Inflammatory macrophage (primary cell): ENCODE measurements around the gene TBP.
"Not testable (repeated sequence)": the region's sequence is repeated elsewhere in the genome, so short reads cannot be mapped to it uniquely, and the experiment has no call there.

Source experiments
- DNase-seq, 2 donors: peaks; one replicate each; pipeline ENCODE4 v3.0.0-alpha.2; 2020 to 2022

Gene TBP

GRCh38 chr6:170536671-170537070, 17.5 kb upstream of the TBP start:
- no peak for DNase-seq

GRCh38 chr6:170537329-170537728, 16.8 kb upstream of the TBP start:
- no peak for DNase-seq

GRCh38 chr6:170542031-170542719, 12.0 kb upstream of the TBP start:
- no peak for DNase-seq

GRCh38 chr6:170545405-170545804, 8.8 kb upstream of the TBP start:
- no peak for DNase-seq

GRCh38 chr6:170552765-170553533, 1.2 kb upstream of the TBP start, which contains the start of gene PSMB1:
Gene PSMB1, minus strand, starts transcription at chr6:170553307. Its CDS starts 65 bp downstream, at chr6:170553242.
- peak; percentile 91 to 96 for DNase-seq

GRCh38 chr6:170553534-170554012, 596 bp upstream of the TBP start:
- DNase-seq = peak in 1 of 2 donors; percentile 44

- no peak for DNase-seq
Measured at GRCh38 chr6:170554796-170555137, 598 bp downstream of the TBP start.

GRCh38 chr6:170555305-170555704, 1.1 kb downstream of the TBP start:
- DNase-seq = no peak

- no peak for DNase-seq
Measured at GRCh38 chr6:170561555-170561954, 7.4 kb downstream of the TBP start.

- no peak for DNase-seq
Measured at GRCh38 chr6:170564936-170565530, 10.9 kb downstream of the TBP start.

GRCh38 chr6:170572704-170573466, 18.7 kb downstream of the TBP start:
- DNase-seq = no peak

GRCh38 chr6:170575250-170575649, 21.1 kb downstream of the TBP start:
- no peak for DNase-seq

GRCh38 chr6:170578909-170579308, 24.7 kb downstream of the TBP start:
- no peak for DNase-seq

GRCh38 chr6:170583756-170584180, 29.6 kb downstream of the TBP start:
- no peak for DNase-seq

- DNase-seq = peak; percentile 94 to 96
Measured at GRCh38 chr6:170584181-170584953, 30.2 kb downstream of the TBP start, which contains the start of gene PDCD2. Gene PDCD2, minus strand, starts transcription at chr6:170584637. Its CDS starts 56 bp downstream, at chr6:170584581.

- DNase-seq = no peak
Measured at GRCh38 chr6:170584954-170585498, 30.9 kb downstream of the TBP start.

GRCh38 chr6:170590725-170591124, 36.6 kb downstream of the TBP start:
- no peak for DNase-seq

- no peak for DNase-seq
Measured at GRCh38 chr6:170596426-170596825, 42.3 kb downstream of the TBP start.

- DNase-seq = no peak
Measured at GRCh38 chr6:170597278-170597677, 43.1 kb downstream of the TBP start.

- no peak for DNase-seq
Measured at GRCh38 chr6:170605574-170606259, 51.5 kb downstream of the TBP start.

GRCh38 chr6:170609225-170609624, 55.1 kb downstream of the TBP start:
- not testable (repeated sequence) for DNase-seq
